Hypothalamus (tissue), 51 donors: ENCODE measurements around the gene DRC3.
"Not testable (repeated sequence)": the region's sequence is repeated elsewhere in the genome, so short reads cannot be mapped to it uniquely, and the experiment has no call there.

Experiments used
- DNase-seq, 51 donors: peaks; one replicate each; lab custom pipeline; 2025; lab: John Stamatoyannopoulos, UW

Gene DRC3

GRCh38 chr17:17972126-17972951 lies at the start of gene DRC3, which contains the start of gene TOM1L2:
Gene DRC3 (plus strand): TSS chr17:17972862. CDS start chr17:17977599, 4,737 bp downstream.
Gene TOM1L2 (minus strand): TSS chr17:17972400. CDS start chr17:17972313, 87 bp downstream.
- peak; percentile 92 to 100 (median 100) for DNase-seq

- no peak for DNase-seq
Observed at GRCh38 chr17:17924131-17924856, 48.4 kb upstream of the DRC3 start.

GRCh38 chr17:17924857-17925250 lies 47.8 kb upstream of the DRC3 start:
- DNase-seq, result no peak

GRCh38 chr17:17926036-17926435 lies 46.6 kb upstream of the DRC3 start:
- DNase-seq, result no peak

- peak in 9 of 51 donors; percentile 16 to 46 (median 27) for DNase-seq
Observed at GRCh38 chr17:17926840-17927449, 45.7 kb upstream of the DRC3 start.

GRCh38 chr17:17928398-17929287 lies 44.0 kb upstream of the DRC3 start:
- peak in 32 of 51 donors; percentile 23 to 83 (median 50) for DNase-seq

- no peak for DNase-seq
Observed at GRCh38 chr17:17929655-17930380, 42.8 kb upstream of the DRC3 start.

- DNase-seq, result no peak
Observed at GRCh38 chr17:17930674-17931073, 42.0 kb upstream of the DRC3 start.

- no peak for DNase-seq
Observed at GRCh38 chr17:17931159-17931558, 41.5 kb upstream of the DRC3 start.

- DNase-seq, result no peak
Observed at GRCh38 chr17:17933775-17934174, 38.9 kb upstream of the DRC3 start.

- no peak for DNase-seq
Observed at GRCh38 chr17:17934214-17934613, 38.4 kb upstream of the DRC3 start.

GRCh38 chr17:17934806-17935205 lies 37.9 kb upstream of the DRC3 start:
- DNase-seq, result peak in 1 of 51 donors; percentile 20

GRCh38 chr17:17935321-17936271 lies 37.1 kb upstream of the DRC3 start:
- DNase-seq, result no peak

GRCh38 chr17:17937201-17937853 lies 35.3 kb upstream of the DRC3 start:
- DNase-seq, result peak in 3 of 51 donors; percentile 35 to 52 (median 42)

GRCh38 chr17:17937958-17938357 lies 34.7 kb upstream of the DRC3 start:
- DNase-seq, result no peak

- DNase-seq, result no peak
Observed at GRCh38 chr17:17938388-17939107, 34.1 kb upstream of the DRC3 start.

GRCh38 chr17:17939941-17940340 lies 32.7 kb upstream of the DRC3 start:
- DNase-seq, result not testable (repeated sequence)
